Glutamatergic neuron (in vitro differentiated cells): ENCODE measurements around the gene RNF10. TPM values are rescaled to one million over a fixed set of nuclear protein-coding genes. Genes with fewer than 3 reads are reported as not detected.

Source experiments
- DNase-seq: peaks from one replicate; pipeline ENCODE4 v3.0.0; 2022
- H3K27ac Mint-ChIP-seq: one replicate; pipeline ENCODE4 v1.8.0; 2020; ENCODE audit warnings: mild to moderate bottlenecking, mixed read lengths, inconsistent platforms; ENCODE audit not compliant: unreplicated experiment
- H3K27me3 Mint-ChIP-seq: one replicate; pipeline ENCODE4 v1.8.0; 2020; ENCODE audit warnings: mild to moderate bottlenecking, moderate library complexity, mixed read lengths, inconsistent platforms; ENCODE audit not compliant: unreplicated experiment
- H3K36me3 Mint-ChIP-seq: one replicate; pipeline ENCODE4 v1.8.0; 2020; ENCODE audit warnings: mild to moderate bottlenecking, mixed read lengths, inconsistent platforms; ENCODE audit not compliant: unreplicated experiment
- H3K4me1 Mint-ChIP-seq: one replicate; pipeline ENCODE4 v1.8.0; 2020; ENCODE audit warnings: mild to moderate bottlenecking, low read depth, mixed read lengths, inconsistent platforms; ENCODE audit not compliant: unreplicated experiment
- H3K4me3 Mint-ChIP-seq: one replicate; pipeline ENCODE4 v1.8.0; 2020; ENCODE audit warnings: mild to moderate bottlenecking, mixed read lengths, inconsistent platforms; ENCODE audit not compliant: unreplicated experiment
- H3K9me3 Mint-ChIP-seq: one replicate; pipeline ENCODE4 v1.8.0; 2020; ENCODE audit warnings: mild to moderate bottlenecking, moderate library complexity, mixed read lengths, inconsistent platforms; ENCODE audit not compliant: unreplicated experiment
- CTCF ChIP-seq: fragments of 200-600 bp; sonication (generic); IDR thresholded peaks from one replicate; pipeline ENCODE4 v1.5.0; 2021; ENCODE audit not compliant: partially characterized antibody, unreplicated experiment
- total RNA-seq: library from RNA; stranded (reverse); fragmentation: NEBNext Ultra II Directional; extraction: Animal tissue kit (Norgen Biotek cat#: 25700); gene quantifications from one replicate; pipeline ENCODE4 v1.2.1, GENCODE V29; 2021; ENCODE audit not compliant: unreplicated experiment

Gene RNF10
- total RNA-seq, 1 donor from 2014 or later = 188 TPM

DNA sequence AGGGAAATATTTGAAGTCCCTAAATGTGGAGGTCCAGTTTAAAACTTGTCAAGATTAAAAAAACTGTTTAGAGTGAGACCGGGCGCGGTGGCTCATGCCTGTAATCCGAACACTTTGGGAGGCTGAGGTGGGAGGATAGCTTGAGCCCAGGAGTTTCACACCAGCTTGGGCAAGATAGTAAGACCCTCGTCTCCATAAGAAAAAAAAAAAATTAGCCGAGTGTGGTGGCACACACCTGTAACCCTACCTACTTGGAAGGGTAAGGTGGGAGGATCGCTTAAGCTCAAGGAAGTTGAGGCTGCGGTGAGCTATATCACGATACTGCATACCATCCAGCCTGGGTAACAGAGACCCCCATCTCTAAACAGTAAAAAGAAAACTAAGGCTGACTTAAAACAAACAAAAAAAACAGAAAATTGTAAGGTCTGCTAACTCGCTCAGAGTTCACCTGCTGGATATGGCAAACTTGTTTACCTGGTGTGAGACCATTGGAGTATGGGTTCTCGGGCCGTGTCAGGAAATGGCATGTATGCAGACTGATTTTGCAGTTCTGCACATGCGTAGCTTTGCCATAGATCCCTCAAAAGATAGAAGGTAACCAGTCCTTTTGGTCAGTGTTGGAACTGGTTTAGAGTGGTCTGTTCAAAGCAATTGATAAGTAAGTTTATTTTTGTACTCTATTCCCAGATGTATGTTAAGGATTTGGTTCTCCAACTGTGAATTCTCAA lies 2.1 kb downstream of the RNF10 start:
- no peak for DNase-seq
- H3K27ac Mint-ChIP-seq = no peak overlapping the region
- TF ChIP-seq CTCF = no peak
- H3K27me3 Mint-ChIP-seq = peaks cover 6% of the 10 kb centered on the region
- H3K9me3 Mint-ChIP-seq = peaks cover 2% of the 10 kb centered on the region
- H3K4me1 Mint-ChIP-seq = peaks cover 27% of the 10 kb centered on the region
- peak overlapping the region; percentile 93 for H3K4me3 Mint-ChIP-seq
- H3K36me3 Mint-ChIP-seq = no peaks in the 10 kb centered on the region

DNA sequence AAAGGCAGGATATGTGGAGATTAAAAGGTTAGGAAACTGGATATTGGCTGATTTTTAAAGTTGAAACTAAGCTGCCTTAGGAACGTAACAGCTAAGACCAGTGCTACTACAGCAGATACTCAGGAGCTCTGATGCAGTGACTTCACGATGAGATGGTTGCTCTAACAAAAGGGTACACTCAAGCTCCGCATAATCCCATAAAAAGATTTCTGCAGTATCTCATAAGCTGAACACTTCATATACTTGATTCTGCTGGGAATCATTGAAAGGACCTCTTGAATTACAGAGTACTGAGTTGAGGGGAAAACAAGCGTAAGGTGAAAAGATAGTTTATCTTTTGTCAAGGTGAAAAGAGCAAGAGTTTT lies 3.7 kb downstream of the RNF10 start:
- Mint-ChIP-seq H3K27me3 (peaks cover 8% of the 10 kb centered on the region), H3K4me3 (peak overlapping the region; percentile 52), H3K9me3 (peaks cover 2% of the 10 kb centered on the region), H3K36me3 (no peaks in the 10 kb centered on the region), H3K4me1 (peaks cover 27% of the 10 kb centered on the region), H3K27ac (no peak overlapping the region)
- DNase-seq = no peak
- no peak for TF ChIP-seq CTCF

DNA sequence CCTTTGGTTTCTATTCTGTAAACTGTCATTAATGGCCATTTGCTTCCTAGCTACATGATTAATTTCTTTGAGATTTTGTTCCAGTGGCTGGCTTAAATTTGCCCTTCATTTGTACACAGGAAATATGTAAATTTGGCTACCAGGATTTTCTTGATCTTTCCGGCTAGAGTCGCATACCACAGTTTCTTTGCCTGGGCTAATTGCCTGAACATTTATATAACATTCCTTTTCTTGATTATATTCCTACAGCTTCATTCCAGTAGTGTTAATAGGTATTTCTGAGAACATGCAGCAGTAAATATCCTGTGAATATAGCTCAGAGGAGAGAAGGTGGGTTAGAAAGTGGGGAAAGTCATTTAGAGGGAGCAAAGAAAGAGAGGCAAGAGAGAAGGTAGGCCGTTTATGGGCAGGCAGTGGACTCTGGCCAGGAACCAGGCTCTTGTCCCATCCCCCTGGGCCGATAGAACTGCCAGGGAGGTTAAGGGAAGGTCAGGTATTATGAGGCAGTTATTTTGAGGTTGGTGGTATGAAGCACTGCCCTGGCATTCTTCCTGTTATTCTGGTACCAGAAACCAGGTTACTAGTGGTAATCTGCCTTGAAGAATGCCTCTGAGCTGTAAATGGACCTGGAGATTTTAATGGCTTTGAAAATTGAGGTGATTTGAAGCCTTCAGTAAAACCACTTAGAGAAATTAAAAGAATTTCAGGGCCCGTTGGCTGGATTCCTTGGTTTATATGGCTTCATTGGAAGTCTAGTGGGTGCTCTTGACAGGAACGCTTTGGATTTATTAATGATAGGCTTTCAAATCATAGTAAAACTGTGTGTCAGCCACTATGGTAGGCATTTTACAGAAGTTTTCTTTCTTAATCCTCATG lies 4.4 kb downstream of the RNF10 start:
- Mint-ChIP-seq H3K27me3 (peaks cover 8% of the 10 kb centered on the region), H3K36me3 (no peaks in the 10 kb centered on the region), H3K9me3 (peaks cover 2% of the 10 kb centered on the region), H3K4me1 (peaks cover 27% of the 10 kb centered on the region), H3K4me3 (peak overlapping the region; percentile 35), H3K27ac (no peak overlapping the region)
- TF ChIP-seq CTCF = no peak
- DNase-seq = no peak

DNA sequence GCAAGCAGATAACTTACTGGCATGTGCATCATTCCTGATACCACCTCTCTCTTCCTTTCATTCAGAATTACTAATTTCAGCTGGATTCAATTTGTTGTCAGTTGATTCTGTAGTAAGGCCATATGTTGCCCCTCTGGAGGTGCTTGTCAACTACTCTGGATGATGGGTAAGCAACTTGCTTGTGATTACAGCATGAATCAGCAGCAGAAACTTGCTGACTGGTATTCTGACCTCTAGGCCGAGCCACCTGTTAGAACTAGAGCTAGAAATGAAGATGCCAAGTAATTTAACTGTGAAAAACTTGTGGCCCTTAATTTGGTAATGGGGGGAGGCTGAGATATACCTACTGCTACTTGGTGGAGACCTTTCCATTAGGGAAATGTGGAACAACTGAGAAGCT lies 5.1 kb downstream of the RNF10 start:
- TF ChIP-seq CTCF = no peak
- peaks cover 25% of the 10 kb centered on the region for H3K4me1 Mint-ChIP-seq
- no peak for DNase-seq
- no peak overlapping the region for H3K27ac Mint-ChIP-seq
- H3K27me3 Mint-ChIP-seq = peaks cover 5% of the 10 kb centered on the region
- H3K4me3 Mint-ChIP-seq = no peak overlapping the region
- no peaks in the 10 kb centered on the region for H3K36me3 Mint-ChIP-seq
- H3K9me3 Mint-ChIP-seq = no peaks in the 10 kb centered on the region

DNA sequence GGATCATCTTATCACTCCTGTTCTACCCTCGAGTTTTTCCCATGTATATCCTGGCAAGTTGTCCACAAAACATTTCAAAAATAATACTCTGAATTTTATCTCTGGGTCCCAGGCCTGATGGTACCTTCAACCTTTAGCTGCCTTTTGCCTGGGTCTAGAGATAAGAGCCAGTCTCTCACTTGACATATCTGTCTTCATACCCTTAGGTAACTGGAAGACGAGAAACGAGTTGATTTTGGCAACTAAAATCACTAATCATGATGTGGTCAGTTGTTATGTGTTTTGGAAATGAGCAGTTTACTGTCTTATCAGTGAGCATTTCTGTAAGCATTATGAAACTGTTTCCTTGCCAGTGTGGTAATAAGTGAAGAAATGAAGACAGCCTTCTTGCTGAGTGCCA lies 6.3 kb downstream of the RNF10 start:
- no peak for TF ChIP-seq CTCF
- no peaks in the 10 kb centered on the region for H3K36me3 Mint-ChIP-seq
- no peaks in the 10 kb centered on the region for H3K9me3 Mint-ChIP-seq
- peaks cover 2% of the 10 kb centered on the region for H3K27me3 Mint-ChIP-seq
- H3K27ac Mint-ChIP-seq = no peak overlapping the region
- no peak for DNase-seq
- H3K4me1 Mint-ChIP-seq = peaks cover 25% of the 10 kb centered on the region
- H3K4me3 Mint-ChIP-seq = no peak overlapping the region
